ENCODE results near the gene EFNB2.

The EFNB2 gene, protein sequence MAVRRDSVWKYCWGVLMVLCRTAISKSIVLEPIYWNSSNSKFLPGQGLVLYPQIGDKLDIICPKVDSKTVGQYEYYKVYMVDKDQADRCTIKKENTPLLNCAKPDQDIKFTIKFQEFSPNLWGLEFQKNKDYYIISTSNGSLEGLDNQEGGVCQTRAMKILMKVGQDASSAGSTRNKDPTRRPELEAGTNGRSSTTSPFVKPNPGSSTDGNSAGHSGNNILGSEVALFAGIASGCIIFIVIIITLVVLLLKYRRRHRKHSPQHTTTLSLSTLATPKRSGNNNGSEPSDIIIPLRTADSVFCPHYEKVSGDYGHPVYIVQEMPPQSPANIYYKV

DNA sequence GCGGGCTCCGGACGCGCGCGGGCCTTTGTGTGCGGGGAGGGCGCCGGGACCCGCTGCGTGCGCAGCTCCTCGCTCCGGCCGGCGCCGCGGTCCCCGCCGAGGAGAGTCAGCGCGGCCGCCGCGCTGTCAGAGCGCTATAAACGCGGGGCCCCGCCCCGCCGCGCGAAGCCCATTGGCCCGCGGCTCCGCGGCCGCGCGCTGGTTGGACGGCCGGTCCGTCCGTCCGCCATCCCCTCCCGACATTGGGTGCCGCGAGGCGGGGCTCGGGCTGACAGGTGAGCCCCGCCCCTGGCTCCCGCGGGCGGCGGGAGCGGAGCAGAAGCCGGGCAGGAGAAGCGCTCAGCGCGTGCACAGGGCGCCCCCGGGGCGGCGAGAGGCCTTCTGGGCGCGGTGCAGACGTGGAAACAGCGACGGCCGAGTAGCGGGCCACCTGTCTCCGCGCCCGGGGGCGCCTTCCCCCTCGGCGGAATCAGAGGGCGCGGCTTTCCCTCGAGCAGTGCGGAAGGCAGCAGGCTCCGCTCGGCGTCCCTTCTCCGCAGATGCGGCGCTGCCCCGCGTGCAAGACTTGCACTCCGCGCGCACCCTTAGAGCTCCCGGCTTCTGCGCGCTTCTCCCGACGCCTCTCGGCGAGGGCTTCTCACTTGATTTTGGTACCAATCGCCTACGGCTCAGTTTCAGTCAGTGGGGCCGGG lies at the start of gene EFNB2:
Gene EFNB2, minus strand, starts transcription at position 111 of the 692 bp plus-strand sequence. CDS start 698 bp downstream, outside the sequence.
- DNase-seq (ENCODE audit: low read depth): peak; percentile 90

DNA sequence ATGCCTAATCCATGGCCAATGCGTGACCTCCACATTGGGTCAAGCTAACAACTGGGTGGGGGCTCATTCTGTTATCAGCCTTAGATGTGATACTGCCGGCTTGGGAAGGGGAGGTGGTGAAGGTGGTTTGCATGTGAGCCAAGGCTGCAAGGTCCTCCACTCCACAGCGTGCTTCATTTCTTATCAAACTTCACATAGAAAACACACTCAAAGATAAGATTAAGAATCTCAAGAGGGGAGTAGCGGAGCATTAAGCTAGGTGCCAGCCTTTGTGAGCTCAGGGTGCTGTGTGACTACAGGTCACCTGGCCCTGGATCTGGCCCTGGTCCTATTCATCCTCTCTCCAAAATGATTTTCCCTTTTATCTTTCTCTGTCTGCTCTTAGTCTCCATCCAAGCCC lies 45.8 kb upstream of the EFNB2 start:
- DNase-seq (ENCODE audit: low read depth): no peak

DNA sequence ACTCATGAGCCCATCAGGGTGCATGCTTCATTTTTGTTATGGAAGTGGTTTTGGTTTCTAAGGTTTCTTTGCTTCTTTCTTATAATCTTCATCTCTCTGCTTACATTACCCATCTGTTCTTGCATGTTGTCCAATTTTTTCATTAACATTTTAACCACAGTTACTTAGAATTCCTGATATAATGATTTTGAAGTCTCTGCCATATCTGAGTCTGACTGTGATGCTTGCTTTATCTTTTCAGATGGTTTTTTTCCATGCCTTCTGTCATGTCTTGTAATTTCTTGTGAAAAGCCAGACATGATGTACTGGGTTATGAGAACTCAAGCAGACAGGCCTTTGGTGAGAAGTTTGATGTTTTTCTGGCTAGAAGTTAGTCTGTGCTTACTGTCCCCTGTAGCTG lies 40.4 kb upstream of the EFNB2 start:
- no peak for DNase-seq (ENCODE audit: low read depth)

DNA sequence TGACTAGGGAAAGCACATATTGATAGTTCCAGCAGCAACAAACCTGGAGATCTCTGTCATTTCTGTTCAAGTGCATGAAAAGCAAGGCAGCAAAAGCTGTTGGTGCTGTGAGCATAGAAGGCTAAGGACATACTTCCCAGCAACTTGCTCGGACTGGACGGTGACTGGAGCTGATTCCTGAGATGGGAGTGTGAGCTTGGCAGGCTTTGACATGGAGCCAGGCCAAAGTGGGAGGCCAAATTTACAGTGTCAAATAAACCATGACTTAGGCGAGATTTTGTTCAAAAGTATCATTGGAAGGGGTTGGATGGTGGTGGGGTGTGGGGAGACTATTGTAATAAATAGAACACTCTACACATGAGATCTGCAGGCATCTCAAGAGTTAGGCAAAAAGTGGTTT lies 38.4 kb upstream of the EFNB2 start:
- peak; percentile 60 for DNase-seq (ENCODE audit: low read depth)

DNA sequence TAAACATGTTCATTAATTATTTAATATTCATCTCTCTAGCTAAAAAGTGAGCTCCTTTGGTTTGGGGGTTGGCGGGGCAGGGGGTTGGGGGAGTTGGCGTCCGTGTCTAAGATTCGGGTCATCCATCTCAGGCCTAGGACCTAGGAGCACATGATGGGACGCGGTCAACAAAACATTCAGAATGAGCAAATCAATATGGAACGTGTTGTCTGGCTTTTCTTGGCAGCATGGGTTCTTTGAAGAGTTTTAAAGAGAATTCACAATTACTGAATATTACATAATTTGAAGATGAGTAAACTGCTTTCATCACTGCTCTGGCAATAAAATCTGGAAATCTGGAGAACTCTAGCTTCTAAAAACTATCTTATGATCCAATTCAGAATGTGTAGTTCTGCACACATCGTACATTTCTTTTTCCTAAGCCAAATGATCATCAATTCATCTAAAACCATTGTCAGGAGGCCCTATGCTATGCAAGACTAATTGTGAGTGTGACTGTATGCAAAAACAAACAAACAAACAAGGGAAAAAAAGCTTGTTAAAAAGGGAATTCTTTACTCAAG lies 37.9 kb upstream of the EFNB2 start:
- DNase-seq (ENCODE audit: low read depth): peak; percentile 84

DNA sequence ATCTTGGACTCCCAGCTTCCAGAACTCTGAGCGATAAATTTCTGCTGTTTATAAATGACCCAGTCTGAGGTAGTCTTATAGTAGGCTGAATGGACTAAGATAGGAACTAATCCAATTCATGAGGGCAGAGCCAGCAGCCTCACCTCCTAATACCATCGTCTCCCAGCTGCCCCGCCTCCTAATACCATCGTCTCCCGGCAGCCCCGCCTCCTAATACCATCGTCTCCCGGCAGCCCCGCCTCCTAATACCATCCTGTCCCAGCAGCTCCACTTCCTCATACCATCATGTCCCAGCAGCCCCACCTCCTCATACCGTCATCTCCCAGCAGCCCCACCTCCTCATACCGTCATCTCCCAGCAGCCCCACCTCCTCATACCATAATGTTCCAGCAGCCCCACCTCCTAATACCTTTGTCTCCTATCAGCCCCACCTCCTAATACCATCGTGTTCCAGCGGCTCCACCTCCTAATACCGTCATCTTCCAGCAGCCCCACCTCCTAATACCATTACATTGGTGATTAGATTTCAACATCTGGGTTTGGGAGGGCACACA lies 34.9 kb upstream of the EFNB2 start:
- DNase-seq (ENCODE audit: low read depth): peak; percentile 72

DNA sequence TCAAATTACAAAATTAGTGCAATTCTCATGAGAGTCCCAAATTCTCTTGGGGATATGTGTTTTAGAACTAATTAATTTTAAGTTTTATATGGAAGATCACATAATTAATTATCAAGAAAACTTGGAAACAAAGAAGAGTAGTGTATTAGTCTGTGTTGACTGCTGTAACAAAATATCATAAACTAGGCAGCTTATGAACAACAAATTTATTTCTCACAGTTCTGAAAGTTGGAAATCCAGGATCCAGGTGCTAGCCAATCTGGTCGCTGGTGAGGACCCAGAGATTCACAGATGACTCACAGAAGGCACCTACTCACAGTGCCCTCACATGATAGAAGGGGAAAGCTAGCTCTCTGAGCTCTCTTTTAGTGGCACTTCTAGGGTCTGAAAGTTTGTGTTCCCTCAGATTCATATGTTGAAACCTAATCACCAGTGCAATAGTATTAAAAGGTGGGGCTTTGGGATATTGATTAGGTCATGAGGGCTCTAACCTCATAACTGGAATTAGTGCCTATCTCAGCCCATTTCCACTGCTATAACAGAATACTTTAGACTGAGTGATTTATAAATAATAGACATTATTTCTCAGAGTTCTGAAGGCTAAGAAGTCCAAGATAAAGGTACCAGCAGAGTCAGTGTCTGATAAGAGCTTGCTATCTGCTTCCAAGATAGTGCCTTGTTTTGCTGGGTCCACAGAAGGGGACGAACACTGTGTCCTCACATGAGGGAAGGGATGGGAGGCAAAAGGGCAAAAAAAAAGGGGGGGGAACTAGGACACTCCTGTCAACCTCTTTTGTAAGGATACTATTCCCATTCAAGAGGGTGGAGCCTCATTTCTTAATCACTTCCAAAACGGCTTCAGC lies 34.0 kb upstream of the EFNB2 start:
- DNase-seq (ENCODE audit: low read depth): no peak

DNA sequence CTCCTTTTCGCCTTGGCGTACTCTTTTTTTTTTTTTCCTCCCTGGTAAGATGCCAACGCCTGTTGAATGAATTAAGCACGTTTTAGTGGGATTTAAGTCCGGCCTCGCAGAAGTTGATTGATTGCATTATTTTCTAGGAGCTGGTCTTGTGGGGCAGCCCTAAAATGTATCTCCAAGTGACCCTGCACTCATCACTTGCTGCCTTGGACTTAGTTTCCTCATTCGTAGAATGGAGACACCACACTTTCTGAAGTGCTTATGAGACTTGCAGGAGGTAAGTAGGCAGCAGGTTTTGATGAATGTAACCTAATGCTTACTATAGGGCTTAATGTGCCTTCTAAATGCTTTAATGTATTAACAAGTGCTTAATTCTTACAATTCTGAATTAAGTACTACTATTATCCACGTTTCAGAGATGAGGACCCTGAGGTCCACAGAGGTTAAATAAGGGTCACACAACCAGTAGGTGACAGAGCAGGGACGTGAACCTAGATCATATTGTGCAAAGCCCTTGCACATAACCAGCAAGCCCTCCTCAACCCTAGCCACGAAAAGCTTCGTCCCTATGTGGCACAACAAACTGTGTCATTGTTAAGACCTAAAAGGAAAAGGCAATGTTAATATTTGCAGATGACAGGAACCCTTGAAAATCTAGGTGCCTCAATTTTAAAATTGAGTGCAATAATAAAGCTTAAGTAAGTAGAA lies 33.0 kb upstream of the EFNB2 start:
- DNase-seq (ENCODE audit: low read depth): no peak

DNA sequence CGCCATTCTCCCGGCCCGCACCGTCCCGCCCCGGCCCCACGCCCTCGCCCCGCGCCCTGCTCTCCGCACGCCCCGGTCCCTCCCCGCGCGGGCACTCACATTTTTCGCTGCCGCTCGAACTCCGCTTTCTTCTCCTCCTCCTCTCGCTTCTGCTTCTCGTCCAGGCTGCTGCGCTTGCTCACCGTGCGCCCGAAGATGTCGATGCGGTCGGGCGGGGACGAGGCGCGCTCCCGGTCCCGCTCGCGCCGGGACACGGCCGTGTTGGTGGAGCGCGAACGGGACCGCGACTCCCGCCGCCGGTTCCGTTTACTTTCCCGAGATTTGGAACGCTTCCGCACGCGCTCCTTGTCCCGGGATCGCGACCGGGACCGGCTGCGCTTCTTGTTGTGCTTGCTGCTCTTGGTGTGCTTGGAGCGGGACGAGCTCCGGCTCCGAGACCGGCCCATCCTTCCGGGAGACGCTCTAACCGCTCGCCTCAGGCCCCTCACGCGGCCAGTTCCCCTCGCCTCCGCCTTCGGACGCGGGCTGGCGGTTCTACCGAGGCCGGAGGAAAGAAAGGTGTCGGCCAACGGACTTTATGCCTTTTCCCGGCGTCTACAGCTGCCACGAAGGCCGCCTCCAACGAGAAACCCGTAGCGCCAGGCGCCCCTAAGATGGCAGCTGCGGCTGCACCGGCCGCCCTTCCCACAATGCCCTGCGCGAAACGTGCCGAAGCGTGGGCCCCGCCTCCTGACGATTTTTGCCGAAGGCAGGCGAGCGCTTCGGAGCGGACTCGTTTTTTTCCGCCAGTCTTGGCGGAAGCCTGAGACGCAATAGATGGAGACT lies 32.2 kb upstream of the EFNB2 start, which contains the start of gene ARGLU1:
Gene ARGLU1, minus strand, starts transcription at position 664 of the 825 bp plus-strand sequence. Its CDS starts 218 bp downstream, at position 446.
- peak; percentile 89 for DNase-seq (ENCODE audit: low read depth)

DNA sequence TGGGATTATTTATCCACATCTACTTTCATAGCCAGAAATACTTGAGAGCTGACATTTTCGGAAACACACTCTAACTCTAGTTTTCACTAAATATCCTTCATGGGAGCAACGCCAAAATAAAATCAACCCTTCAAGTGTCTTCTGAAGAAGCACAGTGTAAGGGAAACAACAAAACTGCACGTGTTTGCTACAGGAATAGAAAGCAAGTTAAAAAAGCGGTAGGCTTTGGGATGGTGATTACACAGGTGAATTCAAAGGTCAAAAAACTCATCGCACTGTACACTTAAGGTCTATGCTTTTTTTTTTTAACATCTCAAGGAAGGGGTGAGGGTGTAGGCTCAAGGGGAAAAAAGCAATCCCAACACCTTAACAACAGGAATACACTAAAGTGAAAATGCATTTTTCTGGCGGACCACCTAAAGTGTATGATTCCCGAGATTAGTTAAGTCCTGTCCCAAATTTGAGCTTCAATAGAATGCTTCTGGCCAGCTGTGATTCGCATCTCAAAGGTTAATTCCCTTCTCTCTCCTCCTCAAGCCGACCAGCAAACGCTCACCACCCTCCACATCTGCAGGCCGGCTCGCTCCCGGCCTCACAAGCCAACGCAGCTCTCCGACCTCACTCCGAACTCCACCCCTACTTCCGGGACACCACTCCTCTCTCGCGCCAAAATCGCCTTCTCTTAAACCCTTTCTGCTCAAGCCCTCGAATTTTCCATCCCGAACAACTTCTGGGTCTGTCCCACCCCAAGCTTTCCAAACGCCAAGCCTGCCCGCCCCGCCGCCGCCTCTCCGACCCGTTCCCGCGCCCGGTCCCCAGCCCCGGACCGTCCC lies 31.4 kb upstream of the EFNB2 start:
- peak; percentile 73 for DNase-seq (ENCODE audit: low read depth)

DNA sequence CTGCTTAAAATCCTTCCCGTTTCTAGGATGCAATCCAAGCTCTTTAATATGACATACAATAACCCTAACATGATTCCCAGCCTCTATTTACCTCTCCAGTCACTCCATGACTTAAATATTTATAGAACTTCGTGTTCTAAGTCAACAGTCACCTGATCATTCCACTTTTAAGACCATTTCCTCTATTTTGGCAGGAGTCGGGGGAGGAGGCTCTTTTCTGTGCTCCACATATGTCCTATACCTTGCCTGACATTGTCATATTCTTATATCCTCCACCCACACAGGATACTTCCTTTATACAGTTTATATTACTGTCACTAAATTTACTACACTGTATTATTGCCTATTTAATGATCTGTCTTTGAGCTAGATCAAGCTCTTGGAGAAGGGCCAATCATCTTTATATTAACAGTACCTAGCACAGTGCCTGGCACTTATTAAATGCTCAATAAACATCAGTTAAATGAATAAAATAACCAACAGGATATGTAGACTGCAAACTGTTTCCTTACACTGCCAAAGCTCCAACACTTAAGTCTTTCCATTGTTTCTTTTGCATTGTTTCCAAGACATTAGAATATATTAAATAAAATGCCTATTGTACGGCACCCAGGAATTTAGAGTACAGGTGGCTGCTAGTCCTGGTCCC lies 29.8 kb upstream of the EFNB2 start:
- DNase-seq (ENCODE audit: low read depth): no peak

DNA sequence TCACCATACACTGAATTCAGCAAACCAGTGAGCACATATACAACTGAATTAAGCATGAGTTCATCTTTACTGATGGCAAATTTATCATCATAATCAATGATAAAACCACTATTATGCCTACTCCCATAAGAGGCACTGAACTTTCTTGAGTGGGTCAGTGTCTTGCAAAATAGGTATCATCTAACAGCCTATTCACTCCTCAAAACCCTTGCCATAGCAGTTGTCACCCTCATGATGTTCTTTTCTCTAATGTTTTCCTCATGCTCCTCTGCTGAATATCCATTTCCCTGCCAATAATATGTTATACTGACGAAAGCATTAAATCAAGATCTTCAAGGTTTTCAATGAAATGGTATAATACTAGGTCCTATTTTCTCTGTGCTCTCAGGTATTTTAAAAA lies 26.8 kb upstream of the EFNB2 start:
- no peak for DNase-seq (ENCODE audit: low read depth)

DNA sequence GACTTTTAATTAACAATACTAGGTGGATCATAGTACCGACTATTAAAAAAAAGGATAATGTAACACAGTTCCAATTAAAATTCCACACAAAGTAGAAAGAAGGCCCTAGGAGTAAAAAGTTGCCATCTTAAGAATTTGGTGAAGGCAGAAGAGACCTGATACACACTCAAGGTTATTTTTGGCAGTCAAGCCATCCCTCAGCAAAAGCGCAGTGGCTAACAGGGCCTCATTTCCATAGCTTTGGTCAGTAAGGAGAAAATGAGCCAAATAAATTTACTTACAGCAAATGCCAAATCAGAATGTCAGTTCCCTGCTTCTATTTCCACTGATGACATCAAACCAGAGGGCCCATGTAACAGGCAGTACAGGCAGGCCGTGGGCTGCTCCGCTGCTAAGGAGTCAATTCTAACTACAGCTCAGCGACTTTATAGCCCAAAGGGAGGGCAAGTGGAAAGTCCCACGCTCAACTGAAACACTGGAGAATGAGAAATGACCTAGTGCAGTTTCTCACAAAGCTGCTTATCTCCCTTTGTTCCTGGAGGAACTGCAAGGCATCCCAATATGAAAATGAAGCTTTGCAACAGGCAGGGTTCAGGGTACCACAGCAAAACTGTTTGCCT lies 26.2 kb upstream of the EFNB2 start:
- DNase-seq (ENCODE audit: low read depth): no peak

DNA sequence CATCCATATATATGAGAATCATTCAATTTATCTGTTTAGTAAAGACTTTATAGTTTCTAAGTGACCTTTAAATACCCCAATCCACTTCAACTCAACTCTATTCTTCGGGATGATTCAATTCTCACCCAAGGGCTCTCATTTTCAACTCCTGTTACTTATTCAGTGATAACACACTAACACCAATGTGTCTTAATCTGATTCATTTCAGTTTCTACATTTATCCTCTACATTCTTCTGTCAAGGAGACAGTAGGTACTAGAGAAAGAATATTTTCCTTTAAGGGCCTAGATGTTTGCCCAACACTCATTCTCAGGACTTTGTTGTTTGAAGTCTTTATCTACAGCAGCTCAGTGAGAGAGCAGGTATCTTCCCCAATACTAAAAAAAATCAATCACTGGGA lies 25.4 kb upstream of the EFNB2 start:
- no peak for DNase-seq (ENCODE audit: low read depth)

DNA sequence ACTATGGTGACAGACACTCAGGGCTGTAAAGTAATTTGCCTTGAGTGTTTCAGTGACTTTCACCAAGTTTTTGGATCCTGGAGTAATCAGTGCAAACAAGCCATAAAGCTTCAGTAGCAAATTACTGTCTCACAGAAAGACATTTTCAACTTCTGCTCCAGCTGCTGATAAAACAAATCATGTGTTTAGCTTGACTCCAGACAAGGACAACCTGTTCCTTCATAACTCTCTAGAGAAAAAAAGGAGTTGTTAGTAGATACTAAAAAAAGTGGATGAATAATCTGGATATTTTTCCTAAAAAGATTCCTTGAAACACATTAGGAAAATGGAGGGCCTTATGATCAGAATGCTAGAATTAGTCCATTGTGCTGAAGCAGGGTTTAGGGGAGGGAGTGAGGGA lies 23.1 kb upstream of the EFNB2 start:
- no peak for DNase-seq (ENCODE audit: low read depth)

DNA sequence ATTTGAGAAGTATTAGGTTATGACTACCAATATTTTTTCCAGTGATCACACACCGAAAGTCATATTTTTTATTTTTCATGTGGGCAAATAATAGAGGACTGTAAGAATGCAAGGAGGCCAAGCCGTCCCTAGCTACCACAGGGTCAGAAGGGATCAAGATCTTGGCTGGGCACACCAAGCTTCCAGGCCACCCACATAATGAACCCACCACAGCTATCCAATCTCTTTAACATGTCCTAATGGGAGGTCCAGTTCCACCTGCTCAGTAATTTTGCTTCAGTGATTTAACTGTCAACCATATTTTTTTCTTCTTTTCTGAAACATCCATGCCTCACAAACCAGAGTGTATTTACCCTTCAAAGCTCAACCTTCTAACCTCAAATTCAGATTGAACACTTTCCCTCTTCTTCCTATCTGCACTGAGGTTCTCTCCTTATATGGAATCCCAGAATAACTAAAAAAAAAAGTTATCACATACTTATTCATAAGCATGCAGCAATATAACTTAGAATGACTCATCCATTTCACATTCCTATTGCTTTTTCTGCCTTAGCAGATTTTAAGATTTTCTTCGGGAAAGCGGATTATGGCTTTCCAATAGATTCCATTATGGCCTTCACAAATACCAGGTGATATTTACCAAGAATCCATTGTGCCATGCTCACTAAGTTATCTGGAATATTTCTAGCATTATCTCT lies 20.3 kb upstream of the EFNB2 start:
- DNase-seq (ENCODE audit: low read depth): peak; percentile 48

DNA sequence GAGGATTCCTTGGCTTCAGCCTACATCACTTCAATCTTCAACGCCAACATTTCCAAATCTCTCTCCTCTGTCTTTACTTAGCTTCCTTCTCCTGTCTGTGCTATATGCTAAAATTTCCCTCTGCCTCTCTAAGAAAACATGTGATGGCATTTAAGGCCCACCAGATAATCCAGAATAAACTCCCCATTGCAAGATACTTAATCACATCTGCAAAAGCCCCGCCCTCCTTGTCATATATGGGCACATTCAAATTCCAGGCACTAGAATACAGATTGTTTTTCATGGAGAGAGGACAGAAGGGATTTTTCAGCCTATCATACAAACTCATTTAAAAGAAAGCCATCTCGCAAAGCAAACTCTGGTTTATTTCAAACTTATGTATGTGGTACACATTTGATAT lies 16.3 kb upstream of the EFNB2 start:
- DNase-seq (ENCODE audit: low read depth): peak; percentile 40

DNA sequence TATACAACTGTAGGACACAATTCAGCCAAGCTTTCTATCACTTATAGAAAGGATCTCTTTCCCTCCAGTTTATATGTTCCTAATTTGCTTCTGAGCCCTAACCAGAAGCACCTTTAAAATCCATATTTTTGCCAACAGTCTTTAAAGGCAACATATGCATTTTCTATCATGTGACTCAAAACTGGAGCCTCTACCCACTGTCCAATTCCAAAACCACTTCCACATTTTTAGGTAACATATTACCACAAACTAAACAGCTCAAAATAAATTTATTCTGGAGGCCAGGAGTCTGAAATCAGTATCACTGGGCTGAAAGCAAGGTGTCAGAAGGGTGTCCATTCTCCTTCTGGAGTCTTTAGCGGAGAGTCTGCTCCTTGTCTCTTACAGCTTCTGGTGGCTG lies 15.9 kb upstream of the EFNB2 start:
- DNase-seq (ENCODE audit: low read depth): no peak
